Measurements from ENCODE around the gene MSI2.
"Not testable (repeated sequence)": the region's sequence is repeated elsewhere in the genome, so short reads cannot be mapped to it uniquely, and the experiment has no call there.

The MSI2 gene

GRCh38 chr17:57609125-57609877, 353.0 kb downstream of the MSI2 start:
- no peak for DNase-seq

- no peak for DNase-seq
Observed at GRCh38 chr17:57609878-57610270, 353.6 kb downstream of the MSI2 start.

DNA sequence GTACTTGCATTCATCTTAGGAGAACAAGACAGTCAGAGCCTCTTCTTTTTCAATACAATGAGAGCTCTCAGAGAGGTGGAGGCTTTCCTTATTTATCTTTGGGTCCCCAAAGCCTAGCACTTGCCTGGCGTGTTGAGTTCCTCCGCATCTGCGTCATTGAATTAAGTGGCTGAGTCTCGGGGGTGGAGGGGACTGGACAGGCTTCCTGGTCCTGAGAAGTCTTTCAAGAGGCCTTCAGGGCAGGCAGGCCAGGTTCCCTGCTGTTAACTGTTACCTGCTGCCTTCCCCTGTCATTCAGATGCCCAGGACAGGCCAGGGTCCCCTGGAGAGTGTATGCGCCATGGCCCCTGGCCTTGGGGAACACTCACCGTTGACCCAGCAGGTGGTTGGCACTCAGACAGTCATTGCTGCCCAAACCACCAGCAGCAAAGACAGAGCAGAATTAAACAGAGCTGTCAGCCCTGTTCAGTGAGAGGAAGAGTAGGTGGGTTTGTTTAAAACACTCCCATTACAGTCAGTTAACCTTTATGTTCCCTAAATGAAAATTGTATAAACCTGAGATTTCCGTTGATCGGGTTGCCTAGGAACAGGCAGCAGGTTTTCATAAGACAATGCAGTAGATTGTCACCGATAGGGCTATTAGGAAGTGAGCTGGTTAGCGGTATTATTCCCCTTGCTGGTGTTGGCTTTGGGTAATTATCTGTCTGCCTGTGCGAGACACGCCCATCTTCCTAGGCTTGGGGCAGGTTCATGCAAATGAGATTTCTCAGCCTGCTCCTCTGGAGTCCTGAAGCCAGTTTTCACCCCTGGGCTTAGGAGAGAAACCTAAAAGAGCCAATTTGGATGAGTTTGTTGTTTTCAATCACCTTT, 356.1 kb downstream of the MSI2 start:
- no peak for DNase-seq

DNA sequence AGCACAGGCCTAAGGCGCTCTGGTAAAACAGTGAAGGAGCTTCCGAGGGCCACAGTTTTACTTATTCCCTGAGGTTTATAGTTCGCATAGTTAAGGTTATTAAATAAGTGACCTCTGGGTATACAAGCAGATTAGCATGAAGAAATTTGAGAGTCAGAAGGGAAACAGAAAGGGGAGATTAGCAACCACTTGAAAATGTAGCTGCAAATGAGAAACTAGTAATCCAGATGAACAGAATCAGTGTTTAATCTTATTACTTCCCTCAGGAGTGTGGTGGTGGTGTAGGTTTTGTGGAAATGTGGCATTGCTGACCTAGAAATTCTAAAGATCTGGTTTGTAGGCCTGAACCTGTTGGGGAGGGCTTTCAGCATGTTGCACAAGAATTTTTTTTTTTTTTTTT, 358.4 kb downstream of the MSI2 start:
- DNase-seq, result no peak

GRCh38 chr17:57615836-57616757, 359.8 kb downstream of the MSI2 start:
- DNase-seq, result no peak

DNA sequence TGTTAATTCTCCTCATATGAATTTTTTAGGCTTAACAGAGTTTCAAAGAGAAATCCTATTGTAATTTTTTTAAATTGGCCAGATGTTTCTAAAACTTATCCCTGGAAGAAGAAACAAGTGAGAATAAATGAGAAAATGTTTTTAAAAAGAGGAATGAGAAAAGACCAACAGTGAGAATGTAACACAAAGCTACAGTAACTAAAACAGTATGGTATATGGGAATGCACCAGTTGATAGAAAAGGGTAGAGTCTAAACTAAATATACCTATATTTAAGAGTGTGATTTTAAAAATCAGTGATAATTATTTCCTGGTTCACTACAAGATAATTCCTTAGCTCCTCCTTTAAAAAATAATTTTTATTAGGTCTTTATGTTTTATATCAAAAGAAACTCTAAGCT, 360.9 kb downstream of the MSI2 start:
- DNase-seq, result no peak

DNA sequence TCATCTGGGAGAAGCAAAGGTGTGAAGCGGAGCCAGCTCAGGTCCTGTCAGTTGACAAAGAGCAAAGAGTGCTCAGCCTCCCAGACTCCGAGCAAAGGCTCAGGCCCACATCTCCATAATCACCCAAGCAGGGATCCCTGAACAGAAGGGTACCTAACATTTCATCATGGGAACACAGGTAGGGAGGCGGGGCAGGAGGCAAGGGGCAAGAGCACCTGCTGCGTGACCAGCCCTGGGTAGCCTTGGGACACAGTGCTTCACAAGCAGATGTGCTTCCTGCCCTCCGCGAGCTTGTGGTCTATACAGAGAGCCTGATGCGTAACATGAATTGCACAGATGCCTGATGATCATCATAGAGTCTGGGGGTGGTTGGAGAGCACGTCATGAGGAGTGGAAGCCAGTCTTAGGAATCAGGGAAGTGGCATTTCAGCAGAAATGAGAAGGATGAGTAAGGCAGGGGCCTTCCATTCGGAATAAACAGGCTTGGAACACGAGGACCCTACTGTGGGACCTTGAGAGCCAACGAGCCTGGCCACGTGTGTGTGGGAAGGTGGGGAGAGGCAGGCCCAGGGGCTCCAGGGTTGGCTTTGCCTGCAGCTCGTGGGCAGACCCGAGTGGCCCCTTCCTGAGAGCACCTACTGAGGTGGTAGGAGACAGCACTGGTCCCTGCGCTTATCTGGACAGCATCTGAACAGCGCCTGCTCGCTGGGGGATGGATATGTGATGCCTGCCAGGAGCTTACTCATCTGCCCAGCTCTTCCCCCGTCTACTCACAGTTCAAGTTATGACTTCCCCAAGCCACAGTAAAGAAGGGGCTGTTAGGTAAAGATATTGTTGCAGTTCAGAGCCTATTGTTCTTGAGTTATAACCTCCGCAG, 363.0 kb downstream of the MSI2 start:
- DNase-seq, result peak; percentile 22

GRCh38 chr17:57620576-57620975, 364.3 kb downstream of the MSI2 start:
- DNase-seq, result no peak

DNA sequence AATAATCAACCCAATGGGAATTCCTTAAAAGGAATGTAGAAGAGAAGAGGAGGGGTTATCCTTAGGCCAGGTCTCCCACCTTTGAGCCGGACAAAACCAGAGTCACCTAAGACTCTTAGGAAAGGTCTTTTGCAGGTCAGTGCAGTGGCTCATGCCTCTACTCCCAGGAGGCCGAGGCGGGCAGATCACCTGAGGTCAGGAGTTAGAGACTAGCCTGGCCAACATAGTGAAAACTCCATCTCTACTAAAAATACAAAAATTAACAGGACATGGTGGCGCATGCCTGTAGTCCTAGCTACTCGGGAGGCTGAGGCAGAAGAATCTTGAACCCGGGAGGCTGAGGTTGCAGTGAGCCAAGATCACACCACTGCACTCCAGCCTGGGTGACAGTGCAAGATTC, 365.5 kb downstream of the MSI2 start:
- DNase-seq, result not testable (repeated sequence)

DNA sequence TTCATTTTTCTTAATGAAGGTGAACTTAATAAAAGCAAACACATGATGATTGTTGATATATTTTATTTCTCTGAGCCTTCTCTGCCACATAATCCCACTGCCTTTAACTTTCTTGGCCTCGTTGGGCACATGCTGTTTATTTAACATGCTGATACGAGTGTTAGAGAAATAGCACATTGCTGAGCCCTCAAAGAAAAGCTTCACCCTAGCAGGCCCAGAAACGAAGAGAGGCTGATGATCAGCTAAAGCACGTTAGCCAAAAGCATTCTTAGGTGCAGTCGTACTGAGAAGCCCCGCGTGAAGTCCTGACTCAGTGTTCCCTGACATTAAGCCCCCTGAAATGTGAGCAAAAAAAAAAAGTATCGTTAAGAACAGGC, 366.0 kb downstream of the MSI2 start:
- no peak for DNase-seq

- DNase-seq, result peak; percentile 67
Observed at GRCh38 chr17:57622683-57623433, 366.5 kb downstream of the MSI2 start.

- no peak for DNase-seq
Observed at GRCh38 chr17:57623620-57624019, 367.3 kb downstream of the MSI2 start.

DNA sequence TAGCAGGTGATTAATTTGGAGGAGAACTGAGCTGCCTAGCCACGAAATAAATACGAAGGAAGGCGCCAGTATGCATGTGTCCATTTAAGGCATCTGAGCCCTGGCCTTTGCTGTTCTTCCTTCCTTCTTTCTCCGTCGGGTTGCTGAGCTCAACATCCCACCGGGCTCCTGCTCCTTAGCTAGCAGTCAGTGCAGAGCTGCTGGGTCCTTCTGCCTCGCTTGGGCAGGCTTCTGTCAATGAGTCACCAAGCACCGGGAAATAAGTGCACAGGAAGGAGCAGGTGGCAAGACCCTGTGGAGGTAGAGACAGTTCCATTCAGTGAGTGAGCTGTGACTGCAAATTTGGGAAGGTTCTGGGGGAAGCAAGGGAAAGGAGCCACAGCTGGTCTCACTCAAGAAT, 368.1 kb downstream of the MSI2 start:
- no peak for DNase-seq

DNA sequence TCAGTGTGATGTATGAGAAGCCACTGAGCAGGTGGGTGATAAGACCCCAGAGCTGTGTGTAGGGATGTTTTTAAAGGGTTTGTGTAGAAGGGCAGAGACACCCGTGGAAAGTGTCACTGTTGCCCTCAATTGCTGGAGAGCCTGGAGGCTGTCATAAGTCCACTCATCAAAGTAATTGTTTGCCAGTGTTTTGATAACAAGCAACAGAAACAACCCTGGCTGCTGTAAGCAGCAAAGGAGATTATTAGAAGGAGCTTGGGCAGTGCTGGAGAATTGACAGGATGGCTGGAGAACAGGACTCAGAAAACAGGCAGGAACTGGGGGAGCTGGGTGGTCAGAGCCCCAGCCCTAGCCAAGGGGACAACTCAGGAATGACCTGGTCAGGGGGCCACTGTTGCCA, 369.2 kb downstream of the MSI2 start:
- no peak for DNase-seq

- DNase-seq, result no peak
Observed at GRCh38 chr17:57625957-57626356, 369.6 kb downstream of the MSI2 start.

- no peak for DNase-seq
Observed at GRCh38 chr17:57626520-57627210, 370.3 kb downstream of the MSI2 start.

DNA sequence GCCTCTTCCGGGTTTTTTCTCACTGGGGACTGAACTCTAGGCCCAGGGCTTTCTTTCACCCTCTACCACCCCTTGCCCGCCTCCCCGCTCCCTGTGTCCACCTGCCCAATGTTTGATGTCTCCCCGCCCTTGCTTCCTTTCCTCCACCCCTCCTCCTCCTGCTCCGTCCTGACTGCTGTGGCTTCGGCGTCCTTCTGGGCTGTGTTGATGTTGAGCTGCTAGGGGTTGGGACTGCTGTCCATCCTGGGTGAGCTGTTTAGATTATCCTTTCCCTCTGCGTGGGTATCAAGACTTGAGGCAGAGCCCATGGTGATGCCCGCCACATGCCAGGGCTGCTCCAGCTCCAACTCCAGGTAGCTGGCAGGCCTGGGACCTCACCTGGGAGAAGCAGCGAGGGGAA, 371.3 kb downstream of the MSI2 start:
- DNase-seq, result no peak

DNA sequence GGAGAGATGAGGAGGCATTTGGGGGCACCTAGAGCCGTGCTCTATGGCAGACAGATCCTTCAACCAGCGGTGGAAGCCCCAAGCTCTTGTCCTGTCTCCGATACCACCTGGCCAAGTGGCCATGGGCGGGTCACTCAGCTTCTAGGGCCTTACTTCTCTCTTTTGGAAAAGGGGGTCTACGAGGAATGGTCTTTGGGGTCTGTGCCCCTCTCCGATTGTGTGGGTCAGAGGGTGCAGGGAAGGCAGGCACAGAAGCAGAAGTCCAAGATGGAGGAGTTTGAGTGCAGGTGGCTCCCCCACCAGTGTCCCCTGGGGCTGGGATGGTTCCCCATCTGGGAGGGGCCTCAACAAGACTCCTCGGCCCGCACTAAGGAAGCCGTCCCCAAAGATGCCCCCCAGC, 372.1 kb downstream of the MSI2 start:
- no peak for DNase-seq

DNA sequence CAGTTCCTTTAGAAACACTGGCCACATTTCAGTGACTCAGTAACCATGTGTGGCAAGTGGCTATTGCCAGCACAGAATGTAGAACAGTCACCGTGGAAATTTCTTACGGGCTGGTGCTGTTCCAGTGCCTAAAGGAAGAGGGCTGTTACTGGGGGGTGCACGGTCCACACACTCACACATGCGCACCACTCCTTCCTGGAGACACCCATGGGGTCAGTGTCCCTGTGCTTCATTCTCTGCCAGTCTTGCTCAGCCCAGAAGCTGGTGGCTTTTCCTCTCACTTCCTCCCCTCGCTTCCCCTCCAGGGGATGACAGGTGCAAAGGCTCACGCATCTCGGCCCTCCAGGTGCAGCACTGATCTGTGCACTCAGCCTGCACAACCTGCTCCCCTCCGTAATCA, 373.1 kb downstream of the MSI2 start:
- DNase-seq, result peak; percentile 91

DNA sequence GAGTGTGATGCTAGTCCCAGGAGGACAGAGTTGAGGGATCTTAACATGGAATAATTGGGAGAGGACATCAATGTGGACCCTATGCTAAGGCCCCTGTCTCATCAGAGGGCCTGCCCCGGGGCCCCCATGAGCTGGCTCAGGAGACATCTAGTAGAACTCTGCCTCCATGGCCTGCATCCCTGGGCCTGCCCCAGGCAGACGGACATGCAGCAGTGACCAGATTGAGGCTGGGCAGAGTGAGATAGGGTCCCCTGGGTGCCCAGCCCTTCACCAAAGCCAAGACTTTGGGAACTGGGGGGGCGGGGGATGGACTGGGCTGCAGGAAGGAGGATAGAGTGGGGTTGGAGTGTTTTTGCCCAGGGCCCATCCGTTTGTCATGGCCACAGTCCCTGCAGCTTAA, 373.6 kb downstream of the MSI2 start:
- no peak for DNase-seq

GRCh38 chr17:57630736-57631135, 374.4 kb downstream of the MSI2 start:
- no peak for DNase-seq

Measured in inflammatory macrophage treated with lipopolysaccharide for 4 hours (primary cell).